HL-60 (cell line): ENCODE measurements around the gene DOK7.

ENCODE experiments used
- CTCF ChIP-seq: IDR thresholded peaks from one replicate; pipeline ENCODE4 v1.5.1; 2011; ENCODE audit warnings: low read length, control low read depth, inconsistent platforms; ENCODE audit not compliant: insufficient read depth
- GABPA ChIP-seq: IDR thresholded peaks from 2 replicates; pipeline ENCODE4 v1.6.1; 2012; ENCODE audit warnings: low read depth
- POLR2AphosphoS5 ChIP-seq: IDR thresholded peaks from 2 replicates; pipeline ENCODE4 v1.6.1; 2012; ENCODE audit warnings: low read depth
- REST ChIP-seq: IDR thresholded peaks from 2 replicates; pipeline ENCODE4 v1.6.1; 2012; ENCODE audit warnings: low read depth; ENCODE audit not compliant: insufficient replicate concordance
- SPI1 ChIP-seq: IDR thresholded peaks from 2 replicates; pipeline ENCODE4 v1.6.1; 2012; ENCODE audit warnings: low read depth, mild to moderate bottlenecking, borderline replicate concordance

GRCh38 chr4:3460926-3461325, 2.2 kb upstream of the DOK7 start:
- no peak for TF ChIP-seq CTCF
- TF ChIP-seq POLR2AphosphoS5, result no peak
- no peak for TF ChIP-seq REST
- no peak for TF ChIP-seq GABPA
- TF ChIP-seq SPI1, result no peak
